IMR-90 (cell line): ENCODE results near the gene PNISR. TPM values are rescaled to one million over a fixed set of nuclear protein-coding genes. Genes with fewer than 3 reads are reported as not detected.

Experiments used
- ATAC-seq: fragments of 200-7000 bp; cut with Tn5 transposase; 2 replicates; pipeline ENCODE4 v1.9.1; 2020; ENCODE audit warnings: low read depth, mild to moderate bottlenecking, moderate library complexity
- BruUV-seq: library from RNA; stranded (reverse); fragments of 400-500 nt; replicated peaks from 2 replicates; lab custom pipeline; 2021; lab: Mats Ljungman, UMichigan
- CTCF ChIA-PET: fragments of 300-600 bp; formaldehyde crosslinking; extraction: SDS; loops from one replicate; lab custom pipeline; 2021; ENCODE audit warnings: antibody characterized with exemption; lab: Yijun Ruan, JAX
- POLR2A ChIA-PET: fragments of 300-600 bp; sonication (Branson Sonifier 250); formaldehyde crosslinking; loops from one replicate; lab custom pipeline; 2022; ENCODE audit warnings: antibody characterized with exemption; ENCODE audit not compliant: unreplicated experiment; lab: Charles Lee
- DNase-seq: peaks from one replicate; pipeline ENCODE4 v3.0.0; 2013
- H2AFZ ChIP-seq: replicated peaks from 2 replicates; pipeline ENCODE3; 2013; ENCODE audit warnings: low read length, mild to moderate bottlenecking; ENCODE audit not compliant: poor library complexity
- H2AK5ac ChIP-seq: 2 replicates; pipeline ENCODE4 v1.6.1; 2013; ENCODE audit warnings: low read depth, low read length, inconsistent platforms
- H2AK9ac ChIP-seq: replicated peaks from 2 replicates; pipeline ENCODE3; 2013; ENCODE audit warnings: mild to moderate bottlenecking, low read depth, low read length, moderate library complexity; ENCODE audit not compliant: poor library complexity
- H2BK120ac ChIP-seq: 2 replicates; pipeline ENCODE4 v1.6.1; 2013; ENCODE audit warnings: low read depth, low read length, inconsistent platforms
- H2BK15ac ChIP-seq: 3 replicates; pipeline ENCODE4 v1.6.1; 2013; ENCODE audit warnings: low read depth, low read length, inconsistent platforms
- H2BK20ac ChIP-seq: 2 replicates; pipeline ENCODE4 v1.6.1; 2013; ENCODE audit warnings: low read depth, mild to moderate bottlenecking, inconsistent platforms, low read length, moderate library complexity
- H2BK5ac ChIP-seq: 2 replicates; pipeline ENCODE4 v1.6.1; 2013; ENCODE audit warnings: mild to moderate bottlenecking, low read depth, low read length, inconsistent platforms; ENCODE audit not compliant: poor library complexity, severe bottlenecking
- H3K14ac ChIP-seq: replicated peaks from 2 replicates; pipeline ENCODE4 v1.6.1; 2013; ENCODE audit warnings: low read depth, low read length, inconsistent platforms
- H3K18ac ChIP-seq: 2 replicates; pipeline ENCODE4 v1.6.1; 2013; ENCODE audit warnings: low read depth, low read length, control low read depth
- H3K23ac ChIP-seq: 2 replicates; pipeline ENCODE4 v1.6.1; 2013; ENCODE audit warnings: low read depth, low read length, inconsistent platforms
- H3K27ac ChIP-seq: 2 replicates; pipeline ENCODE4 v1.5.1; 2013; ENCODE audit warnings: mild to moderate bottlenecking, control low read depth, low read length; ENCODE audit not compliant: insufficient read depth
- H3K27me3 ChIP-seq: 2 replicates; pipeline ENCODE4 v1.6.1; 2013; ENCODE audit warnings: low read length; ENCODE audit not compliant: control insufficient read depth, insufficient read depth
- H3K36me3 ChIP-seq: 2 replicates; pipeline ENCODE4 v1.6.1; 2013; ENCODE audit warnings: low read length, mixed read lengths; ENCODE audit not compliant: control insufficient read depth, insufficient read depth
- H3K4ac ChIP-seq: 2 replicates; pipeline ENCODE4 v1.6.1; 2013; ENCODE audit warnings: low read depth, low read length, inconsistent platforms
- H3K4me1 ChIP-seq: 2 replicates; pipeline ENCODE4 v1.6.1; 2013; ENCODE audit warnings: low read length, mixed read lengths; ENCODE audit not compliant: control insufficient read depth, insufficient read depth
- H3K4me2 ChIP-seq: 2 replicates; pipeline ENCODE4 v1.6.1; 2013; ENCODE audit warnings: low read depth, mild to moderate bottlenecking, control low read depth, low read length, moderate library complexity
- H3K4me3 ChIP-seq: 2 replicates; pipeline ENCODE4 v1.5.1; 2013; ENCODE audit warnings: low read depth, mild to moderate bottlenecking, control low read depth, low read length, moderate library complexity; ENCODE audit not compliant: insufficient read depth
- H3K56ac ChIP-seq: 2 replicates; pipeline ENCODE4 v1.6.1; 2013; ENCODE audit warnings: low read length, inconsistent platforms; ENCODE audit not compliant: insufficient read depth; ENCODE audit errors: extremely low read depth
- H3K79me1 ChIP-seq, 2 experiments: 2 replicates each; pipeline ENCODE4 v1.6.1; 2013; ENCODE audit warnings: low read length in 2 of 2, inconsistent platforms in 1 of 2, low read depth in 1 of 2
- H3K9ac ChIP-seq: 2 replicates; pipeline ENCODE4 v1.6.1; 2013; ENCODE audit warnings: low read depth, low read length, control low read depth
- H3K9me1 ChIP-seq: 2 replicates; pipeline ENCODE4 v1.6.1; 2013; ENCODE audit warnings: low read length, inconsistent platforms; ENCODE audit not compliant: insufficient read depth
- H3K9me3 ChIP-seq: 2 replicates; pipeline ENCODE4 v1.6.1; 2013; ENCODE audit warnings: low read length; ENCODE audit not compliant: control insufficient read depth, insufficient read depth
- H4K20me1 ChIP-seq: 2 replicates; pipeline ENCODE4 v1.6.1; 2013; ENCODE audit warnings: low read length, inconsistent platforms; ENCODE audit not compliant: insufficient read depth
- H4K5ac ChIP-seq: 2 replicates; pipeline ENCODE4 v1.6.1; 2013; ENCODE audit warnings: mild to moderate bottlenecking, low read depth, low read length, control low read depth
- H4K8ac ChIP-seq, 2 experiments: 2 replicates each; pipeline ENCODE4 v1.6.1; 2013; ENCODE audit warnings: low read depth in 2 of 2, low read length in 2 of 2, control low read depth in 1 of 2, inconsistent platforms in 1 of 2
- H4K91ac ChIP-seq: 2 replicates; pipeline ENCODE4 v1.6.1; 2013; ENCODE audit warnings: low read depth, low read length, inconsistent platforms; ENCODE audit not compliant: insufficient read depth
- BHLHE40 ChIP-seq: fragments of 150-350 bp; IDR thresholded peaks from 2 replicates; pipeline ENCODE4 v1.6.1; 2016; ENCODE audit warnings: mild to moderate bottlenecking, low read depth, low read length
- CHD1 ChIP-seq: IDR thresholded peaks from 2 replicates; pipeline ENCODE4 v1.6.1; 2012; ENCODE audit warnings: low read depth, low read length, improper control_type of control experiment
- MXI1 ChIP-seq: IDR thresholded peaks from 2 replicates; pipeline ENCODE4 v1.6.1; 2012; ENCODE audit warnings: low read depth, mild to moderate bottlenecking, low read length, moderate library complexity, borderline replicate concordance
- NFE2L2 ChIP-seq: fragments of 150-350 bp; IDR thresholded peaks from 2 replicates; pipeline ENCODE4 v1.6.1; 2016; ENCODE audit warnings: low read depth, mild to moderate bottlenecking, low read length
- RFX5 ChIP-seq: IDR thresholded peaks from 2 replicates; pipeline ENCODE4 v1.8.0; 2012; ENCODE audit warnings: low read depth, mild to moderate bottlenecking, low read length, moderate library complexity
- dilution Hi-C: fragments of 300-500 bp; cut with HindIII; formaldehyde crosslinking; loops from one replicate; pipeline ENCODE4 v1.14.3; 2018; ENCODE audit warnings: low sequenced_read_pairs; ENCODE audit not compliant: unreplicated experiment
- in situ Hi-C: fragments of 300-500 bp; cut with MboI; formaldehyde crosslinking; loops from 3 replicates; pipeline ENCODE4 v1.14.3; 2019; ENCODE audit warnings: low sequenced_read_pairs, inconsistent platforms, mixed read lengths
- intact Hi-C: fragments of 100-400 bp; cut with micrococcal nuclease; formaldehyde crosslinking; loops from 2 replicates; pipeline ENCODE4 v1.10.0; 2022
- polyA plus RNA-seq, 3 experiments: library from polyadenylated mRNA; depleted of rRNA; stranded (reverse); fragments of >200 nt; gene quantifications; 2 replicates each; pipeline ENCODE4 v1.2.3, GENCODE V29; 2012; ENCODE audit warnings: low replicate concordance in 1 of 3
- total RNA-seq: library from RNA; depleted of rRNA; stranded (reverse); fragments of >200 nt; gene quantifications from 2 replicates; pipeline ENCODE4 v1.2.3, GENCODE V29; 2012
- TF ChIP-seq, protein P1 (sequence below): fragments of 150-350 bp; IDR thresholded peaks from 2 replicates; pipeline ENCODE4 v1.6.1; 2017; ENCODE audit warnings: mild to moderate bottlenecking, antibody characterized with exemption, low read length, low read depth
- TF ChIP-seq, protein P2 (sequence below): conservative IDR thresholded peaks from 2 replicates; pipeline ENCODE4 v1.5.1; 2012; ENCODE audit warnings: mild to moderate bottlenecking, low read depth, low read length, improper control_type of control experiment

Gene PNISR
- total and polyA plus RNA-seq, 2 of the 4 experiments (the other 2 are of a cell fraction), result 44.5 to 46.2 TPM

DNA sequence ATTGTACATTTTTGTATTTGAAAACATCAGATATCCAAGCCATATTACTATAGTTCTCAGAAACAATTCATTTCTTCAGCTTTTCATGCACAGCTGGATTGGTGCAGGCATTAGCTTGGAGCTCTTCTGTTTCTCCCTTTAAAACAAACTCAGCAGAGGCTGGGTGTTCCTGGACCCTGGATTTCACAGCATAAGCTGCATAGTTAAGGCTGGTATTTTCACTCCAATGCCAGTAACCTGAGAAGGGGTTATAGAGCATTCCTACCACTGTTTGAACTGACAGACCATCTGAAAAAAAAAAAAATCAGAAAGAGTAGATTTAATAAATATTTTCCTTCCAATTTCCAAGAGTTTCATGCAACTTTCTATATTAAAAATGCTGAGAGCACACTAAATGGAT is 55.6 kb downstream of the PNISR start:
- Histone ChIP-seq H2BK120ac (no peak overlapping the region), H3K27me3 (no peaks in the 10 kb centered on the region), H4K91ac (no peak overlapping the region), H3K4ac (no peak overlapping the region), H2AK5ac (no peak overlapping the region), H3K9ac (no peak overlapping the region), H2AFZ (no peak overlapping the region), H3K9me3 (no peaks in the 10 kb centered on the region), H4K20me1 (no peaks in the 10 kb centered on the region), H3K36me3 (0 out of 2 replicates have a peak, but pooled peaks cover 1% of the 10 kb centered on the region), H3K27ac (no peak overlapping the region), H3K4me3 (no peak overlapping the region), H3K18ac (no peak overlapping the region), H4K5ac (no peak overlapping the region), H2AK9ac (no peak overlapping the region), H2BK20ac (no peak overlapping the region), H4K8ac (no peak overlapping the region), H3K79me1 (no peaks in the 10 kb centered on the region), H2BK15ac (no peak overlapping the region), H3K9me1 (no peaks in the 10 kb centered on the region), H3K23ac (no peak overlapping the region), H3K56ac (no peak overlapping the region), H2BK5ac (no peak overlapping the region), H3K14ac (no peak overlapping the region), H3K4me1 (no peaks in the 10 kb centered on the region), H3K4me2 (no peak overlapping the region)
- no peak for TF ChIP-seq CHD1
- TF ChIP-seq RFX5, result no peak
- TF ChIP-seq BHLHE40, result no peak
- no peak for TF ChIP-seq NFE2L2
- TF ChIP-seq, protein P1, sequence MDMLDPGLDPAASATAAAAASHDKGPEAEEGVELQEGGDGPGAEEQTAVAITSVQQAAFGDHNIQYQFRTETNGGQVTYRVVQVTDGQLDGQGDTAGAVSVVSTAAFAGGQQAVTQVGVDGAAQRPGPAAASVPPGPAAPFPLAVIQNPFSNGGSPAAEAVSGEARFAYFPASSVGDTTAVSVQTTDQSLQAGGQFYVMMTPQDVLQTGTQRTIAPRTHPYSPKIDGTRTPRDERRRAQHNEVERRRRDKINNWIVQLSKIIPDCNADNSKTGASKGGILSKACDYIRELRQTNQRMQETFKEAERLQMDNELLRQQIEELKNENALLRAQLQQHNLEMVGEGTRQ, result no peak
- TF ChIP-seq, protein P2, sequence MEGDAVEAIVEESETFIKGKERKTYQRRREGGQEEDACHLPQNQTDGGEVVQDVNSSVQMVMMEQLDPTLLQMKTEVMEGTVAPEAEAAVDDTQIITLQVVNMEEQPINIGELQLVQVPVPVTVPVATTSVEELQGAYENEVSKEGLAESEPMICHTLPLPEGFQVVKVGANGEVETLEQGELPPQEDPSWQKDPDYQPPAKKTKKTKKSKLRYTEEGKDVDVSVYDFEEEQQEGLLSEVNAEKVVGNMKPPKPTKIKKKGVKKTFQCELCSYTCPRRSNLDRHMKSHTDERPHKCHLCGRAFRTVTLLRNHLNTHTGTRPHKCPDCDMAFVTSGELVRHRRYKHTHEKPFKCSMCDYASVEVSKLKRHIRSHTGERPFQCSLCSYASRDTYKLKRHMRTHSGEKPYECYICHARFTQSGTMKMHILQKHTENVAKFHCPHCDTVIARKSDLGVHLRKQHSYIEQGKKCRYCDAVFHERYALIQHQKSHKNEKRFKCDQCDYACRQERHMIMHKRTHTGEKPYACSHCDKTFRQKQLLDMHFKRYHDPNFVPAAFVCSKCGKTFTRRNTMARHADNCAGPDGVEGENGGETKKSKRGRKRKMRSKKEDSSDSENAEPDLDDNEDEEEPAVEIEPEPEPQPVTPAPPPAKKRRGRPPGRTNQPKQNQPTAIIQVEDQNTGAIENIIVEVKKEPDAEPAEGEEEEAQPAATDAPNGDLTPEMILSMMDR, result no peak
- no peak for TF ChIP-seq MXI1
- POLR2A ChIA-PET, result interaction anchor here (0.6 kb wide), 1 partner anchor 53 kb away, joined by 3 read pairs; no protein-coding TSS in a partner anchor
- CTCF ChIA-PET, result interaction anchor here (1.7 kb wide), 1 partner anchor 32 kb away, joined by 5 read pairs; no protein-coding TSS in a partner anchor
- intact Hi-C loops (no loop called here), dilution Hi-C loops (no loop called here), in situ Hi-C loops (no loop called here)
- ATAC-seq (no peak; the same call in 1 of the 2 replicates), DNase-seq (no peak)
- BruUV-seq, result no TSS peak
